Activated B cell treated with CpG ODN at 0.5 μM for 24 hours (primary cell): ENCODE measurements around the gene NCOR2. TPM values are rescaled to one million over a fixed set of nuclear protein-coding genes. Genes with fewer than 3 reads are reported as not detected.

Experiments used
- ATAC-seq: fragments of 200-7000 bp; cut with Tn5 transposase; one replicate; pipeline ENCODE4 v1.10.0; 2021; ENCODE audit warnings: low read depth, mild to moderate bottlenecking, moderate library complexity
- CTCF ChIA-PET: fragments of 350-600 bp; sonication (Branson Sonifier 250); formaldehyde crosslinking; loops from one replicate; lab custom pipeline; 2021; ENCODE audit warnings: antibody characterized with exemption; lab: Charles Lee
- POLR2A ChIA-PET: fragments of 350-600 bp; sonication (Branson Sonifier 250); formaldehyde crosslinking; loops from one replicate; lab custom pipeline; 2021; ENCODE audit warnings: antibody characterized with exemption; lab: Charles Lee
- DNase-seq: peaks from one replicate; pipeline ENCODE4 v3.0.0; 2022
- H3K27ac Mint-ChIP-seq: one replicate; pipeline ENCODE4 v1.8.0; 2020; ENCODE audit warnings: mixed read lengths
- H3K27me3 Mint-ChIP-seq: one replicate; pipeline ENCODE4 v1.8.0; 2021; ENCODE audit warnings: mixed read lengths
- H3K36me3 Mint-ChIP-seq: one replicate; pipeline ENCODE4 v1.8.0; 2021; ENCODE audit warnings: low read depth, mixed read lengths
- H3K4me1 Mint-ChIP-seq: one replicate; pipeline ENCODE4 v1.8.0; 2021; ENCODE audit warnings: mixed read lengths
- H3K4me3 Mint-ChIP-seq: one replicate; pipeline ENCODE4 v1.8.0; 2020; ENCODE audit warnings: mild to moderate bottlenecking, mixed read lengths
- H3K9me3 Mint-ChIP-seq: one replicate; pipeline ENCODE4 v1.8.0; 2020; ENCODE audit warnings: mixed read lengths
- intact Hi-C: fragments of 100-400 bp; cut with micrococcal nuclease; formaldehyde crosslinking; loops from one replicate; pipeline ENCODE4 v1.15.1; 2024
- total RNA-seq: library from RNA; stranded (reverse); gene quantifications from 2 replicates; pipeline ENCODE4 v1.2.3, GENCODE V29; 2022
- TF ChIP-seq, protein P1 (sequence below): fragments of 200-600 bp; IDR thresholded peaks from one replicate; pipeline ENCODE4 v1.8.0; 2022; ENCODE audit warnings: antibody characterized with exemption, mild to moderate bottlenecking

NCOR2 gene
- total RNA-seq, 1 donor from 2014 or later: 154 TPM

DNA sequence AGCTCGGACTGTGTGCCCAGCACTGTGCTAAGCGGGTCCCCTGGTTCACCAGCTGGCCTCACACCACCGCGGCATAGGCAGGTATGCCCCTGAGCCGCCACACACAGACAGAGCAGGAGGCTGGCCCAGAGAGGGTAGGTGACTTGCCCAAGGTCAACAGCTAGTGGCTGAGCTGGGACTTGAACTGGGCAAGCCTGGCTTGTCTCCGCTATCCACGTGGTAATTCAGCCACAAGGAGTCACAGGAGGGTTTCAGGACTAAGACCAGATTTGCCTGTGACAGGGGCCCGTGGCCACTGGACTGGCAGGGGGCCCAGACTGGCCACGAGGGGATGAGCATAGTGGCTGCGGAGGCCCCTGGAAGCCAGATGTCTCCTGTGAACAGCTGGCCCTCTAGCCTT, 47.7 kb downstream of the NCOR2 start:
- Mint-ChIP-seq H3K27ac (no peak overlapping the region), H3K4me3 (no peak overlapping the region), H3K9me3 (no peaks in the 10 kb centered on the region), H3K27me3 (no peaks in the 10 kb centered on the region), H3K36me3 (peaks cover 17% of the 10 kb centered on the region), H3K4me1 (peaks cover 47% of the 10 kb centered on the region)
- ChIA-PET POLR2A (no interaction called here), CTCF (no interaction called here)
- DNase-seq (no peak), ATAC-seq (no peak)
- intact Hi-C loops: no loop called here
- TF ChIP-seq, protein P1, sequence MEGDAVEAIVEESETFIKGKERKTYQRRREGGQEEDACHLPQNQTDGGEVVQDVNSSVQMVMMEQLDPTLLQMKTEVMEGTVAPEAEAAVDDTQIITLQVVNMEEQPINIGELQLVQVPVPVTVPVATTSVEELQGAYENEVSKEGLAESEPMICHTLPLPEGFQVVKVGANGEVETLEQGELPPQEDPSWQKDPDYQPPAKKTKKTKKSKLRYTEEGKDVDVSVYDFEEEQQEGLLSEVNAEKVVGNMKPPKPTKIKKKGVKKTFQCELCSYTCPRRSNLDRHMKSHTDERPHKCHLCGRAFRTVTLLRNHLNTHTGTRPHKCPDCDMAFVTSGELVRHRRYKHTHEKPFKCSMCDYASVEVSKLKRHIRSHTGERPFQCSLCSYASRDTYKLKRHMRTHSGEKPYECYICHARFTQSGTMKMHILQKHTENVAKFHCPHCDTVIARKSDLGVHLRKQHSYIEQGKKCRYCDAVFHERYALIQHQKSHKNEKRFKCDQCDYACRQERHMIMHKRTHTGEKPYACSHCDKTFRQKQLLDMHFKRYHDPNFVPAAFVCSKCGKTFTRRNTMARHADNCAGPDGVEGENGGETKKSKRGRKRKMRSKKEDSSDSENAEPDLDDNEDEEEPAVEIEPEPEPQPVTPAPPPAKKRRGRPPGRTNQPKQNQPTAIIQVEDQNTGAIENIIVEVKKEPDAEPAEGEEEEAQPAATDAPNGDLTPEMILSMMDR: no peak

DNA sequence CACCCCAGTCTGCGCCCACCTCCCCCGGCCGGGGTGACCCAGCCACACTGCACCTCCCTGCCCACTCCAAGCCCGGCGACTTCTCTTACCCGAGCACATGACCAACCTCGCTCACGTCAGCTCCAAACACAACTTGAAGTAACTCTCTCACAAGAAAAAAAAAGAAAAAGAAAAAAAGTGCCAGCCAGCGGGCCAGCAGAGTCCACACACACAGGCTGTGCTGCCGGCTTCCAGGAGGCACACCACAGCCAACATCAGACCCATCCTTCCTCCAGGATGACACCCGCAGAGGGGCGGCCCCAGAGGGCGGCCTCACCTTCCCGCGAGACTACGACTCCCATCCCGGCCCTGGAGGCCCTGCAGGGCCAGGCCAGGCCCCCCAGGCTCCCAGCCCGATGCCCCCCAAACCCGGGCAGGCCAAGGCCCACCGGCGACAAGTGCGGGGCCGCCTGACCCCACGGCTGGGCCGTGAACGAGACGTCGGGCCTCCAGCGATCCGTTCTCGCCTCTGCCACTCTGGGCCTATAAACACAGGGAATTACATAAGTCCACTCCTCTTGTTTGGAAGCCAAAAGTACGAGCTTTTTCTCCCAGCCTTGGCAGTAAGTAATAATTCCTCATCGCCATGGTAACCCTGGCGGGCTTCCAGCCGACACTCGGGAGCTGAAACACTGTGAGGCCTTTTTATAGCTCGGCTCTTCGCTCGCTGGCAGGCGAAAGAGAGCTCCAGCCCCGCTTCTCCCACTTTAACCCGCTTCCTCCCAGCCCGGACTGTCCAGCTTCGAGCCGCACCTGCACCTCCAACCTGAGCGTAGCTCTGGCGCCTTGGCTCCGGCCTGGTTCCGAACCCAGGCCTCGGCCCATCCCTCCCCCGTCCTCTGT, 49.1 kb downstream of the NCOR2 start:
- Mint-ChIP-seq H3K4me3 (no peak overlapping the region), H3K9me3 (no peaks in the 10 kb centered on the region), H3K27ac (no peak overlapping the region), H3K36me3 (peaks cover 19% of the 10 kb centered on the region), H3K4me1 (peaks cover 34% of the 10 kb centered on the region), H3K27me3 (no peaks in the 10 kb centered on the region)
- TF ChIP-seq, protein P1: no peak
- no peak for DNase-seq
- no peak for ATAC-seq
- CTCF ChIA-PET: no interaction called here
- POLR2A ChIA-PET: no interaction called here
- intact Hi-C loops: no loop called here
